Tibial nerve (tissue), 3 donors: ENCODE results near the gene HOXA3.

ENCODE experiments used
- POLR2A ChIP-seq, 2 donors: fragments of 450-650 bp; IDR thresholded peaks; one replicate each; pipeline ENCODE4 v1.6.1; 2017; ENCODE audit warnings: antibody characterized with exemption in 2 of 2, mild to moderate bottlenecking in 2 of 2, moderate library complexity in 2 of 2
- TF ChIP-seq, protein P1 (sequence below), 5 experiments: fragments of 200-600 bp in 3 of 5; fragments of 450-650 bp in 2 of 5; sonication (generic) in 3 of 5; IDR thresholded peaks; one replicate each; pipeline ENCODE4 v1.5.1; 2016 to 2019; ENCODE audit warnings: antibody characterized with exemption in 5 of 5, mild to moderate bottlenecking in 3 of 5, moderate library complexity in 2 of 5

- no peak for TF ChIP-seq POLR2A (IDR thresholded peaks at IDR 0.05)
- TF ChIP-seq, protein P1, sequence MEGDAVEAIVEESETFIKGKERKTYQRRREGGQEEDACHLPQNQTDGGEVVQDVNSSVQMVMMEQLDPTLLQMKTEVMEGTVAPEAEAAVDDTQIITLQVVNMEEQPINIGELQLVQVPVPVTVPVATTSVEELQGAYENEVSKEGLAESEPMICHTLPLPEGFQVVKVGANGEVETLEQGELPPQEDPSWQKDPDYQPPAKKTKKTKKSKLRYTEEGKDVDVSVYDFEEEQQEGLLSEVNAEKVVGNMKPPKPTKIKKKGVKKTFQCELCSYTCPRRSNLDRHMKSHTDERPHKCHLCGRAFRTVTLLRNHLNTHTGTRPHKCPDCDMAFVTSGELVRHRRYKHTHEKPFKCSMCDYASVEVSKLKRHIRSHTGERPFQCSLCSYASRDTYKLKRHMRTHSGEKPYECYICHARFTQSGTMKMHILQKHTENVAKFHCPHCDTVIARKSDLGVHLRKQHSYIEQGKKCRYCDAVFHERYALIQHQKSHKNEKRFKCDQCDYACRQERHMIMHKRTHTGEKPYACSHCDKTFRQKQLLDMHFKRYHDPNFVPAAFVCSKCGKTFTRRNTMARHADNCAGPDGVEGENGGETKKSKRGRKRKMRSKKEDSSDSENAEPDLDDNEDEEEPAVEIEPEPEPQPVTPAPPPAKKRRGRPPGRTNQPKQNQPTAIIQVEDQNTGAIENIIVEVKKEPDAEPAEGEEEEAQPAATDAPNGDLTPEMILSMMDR (IDR thresholded peaks at IDR 0.05), result no peak
Measured at GRCh38 chr7:27166531-27167505, 14.4 kb upstream of the HOXA3 start.
